ENCODE data around the gene ELK4. TPM values are rescaled to one million over a fixed set of nuclear protein-coding genes. Genes with fewer than 3 reads are reported as not detected.

The ELK4 gene
- total RNA-seq, 4 donors from 2014 or later, result 18.0 to 33.9 (median 28.4) TPM

DNA sequence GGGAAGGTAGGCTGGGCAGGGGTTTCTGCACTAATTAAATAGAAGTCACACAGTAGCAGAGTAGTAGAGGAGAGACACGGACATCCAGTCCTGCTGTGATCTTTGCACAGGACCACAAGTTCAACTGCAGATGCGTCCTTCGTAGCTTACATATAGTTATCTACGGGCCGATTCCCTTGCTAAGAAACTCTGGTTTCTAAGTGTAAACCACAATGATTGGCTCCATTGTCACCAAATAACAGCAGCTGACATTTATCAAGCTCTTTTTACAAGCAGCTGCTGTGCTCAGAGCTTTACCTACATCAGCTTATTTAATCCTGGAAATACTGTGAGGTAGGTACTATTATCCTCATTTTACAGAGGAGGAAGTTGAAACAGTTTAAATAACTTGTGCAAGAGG, 45.4 kb upstream of the ELK4 start:
- H3K36me3 ChIP-seq, result no peaks in the 10 kb centered on the region
- no peaks in the 10 kb centered on the region for H3K9me3 ChIP-seq
- TF ChIP-seq POLR2A (IDR thresholded peaks at IDR 0.05), result no peak
- TF ChIP-seq CTCF (IDR thresholded peaks at IDR 0.05), result no peak
- no peak for DNase-seq
- H3K27ac ChIP-seq, result no peak overlapping the region
- intact Hi-C loops (cut with DNase I), result no loop called here
- H3K4me3 ChIP-seq (replicated peaks in 1 of 3), result no peak overlapping the region
- no peaks in the 10 kb centered on the region for H3K27me3 ChIP-seq
- WGBS, 2 donors, result 76 to 84% methylated on average over 5 of the region's 5 CpGs
- H3K4me1 ChIP-seq, result peaks cover 0 to 13% of the 10 kb centered on the region in 2 donors

DNA sequence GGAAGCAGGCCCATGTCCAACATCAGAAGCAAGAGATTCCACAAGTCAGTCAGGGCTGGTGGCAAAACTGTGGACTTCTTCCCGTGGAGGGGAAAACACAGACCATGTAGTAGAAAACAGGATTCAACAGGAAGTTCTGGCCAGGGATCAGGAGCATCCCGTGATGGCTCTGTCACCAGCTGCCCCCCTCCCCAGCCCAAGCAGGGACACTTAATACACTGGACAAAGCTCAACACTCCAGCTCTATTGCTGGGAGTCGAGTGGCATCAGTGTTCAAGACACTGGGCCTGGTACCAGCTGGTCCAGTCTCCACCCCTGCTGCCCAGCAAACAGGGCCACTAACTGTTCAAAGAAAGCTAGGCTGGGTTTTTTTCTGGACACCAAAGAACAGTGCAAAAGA, 44.8 kb upstream of the ELK4 start:
- TF ChIP-seq CTCF (IDR thresholded peaks at IDR 0.05) (no peak), POLR2A (IDR thresholded peaks at IDR 0.05) (no peak)

DNA sequence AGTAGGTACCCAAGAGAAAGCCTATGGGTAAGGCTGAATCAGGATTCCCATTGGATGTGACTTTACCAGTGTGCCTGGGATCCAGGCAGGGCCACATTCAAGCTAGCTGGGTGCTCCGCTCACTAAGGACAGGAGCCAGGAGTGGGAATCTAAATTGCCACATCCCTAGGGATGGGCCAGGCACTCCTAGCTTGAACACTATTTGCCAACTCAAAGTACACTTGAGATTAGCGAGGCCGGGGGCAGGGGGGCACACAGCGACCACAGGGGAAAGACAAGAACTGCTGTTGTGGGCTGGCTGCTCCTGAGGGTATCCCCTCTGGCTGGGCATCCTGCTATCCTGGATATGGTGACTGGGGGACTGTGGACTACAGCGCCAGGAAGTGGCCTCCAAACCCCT, 44.2 kb upstream of the ELK4 start:
- H3K36me3 ChIP-seq, result no peaks in the 10 kb centered on the region
- H3K27me3 ChIP-seq, result no peaks in the 10 kb centered on the region
- peaks cover 0 to 13% of the 10 kb centered on the region in 2 donors for H3K4me1 ChIP-seq
- no peak overlapping the region for H3K4me3 ChIP-seq (replicated peaks in 1 of 3)
- no peaks in the 10 kb centered on the region for H3K9me3 ChIP-seq
- intact Hi-C loops (cut with DNase I), result no loop called here
- 79 to 83% methylated on average over 5 of the region's 5 CpGs for WGBS, 2 donors
- DNase-seq, result no peak
- no peak overlapping the region for H3K27ac ChIP-seq
- TF ChIP-seq POLR2A (IDR thresholded peaks at IDR 0.05), result no peak
- no peak for TF ChIP-seq CTCF (IDR thresholded peaks at IDR 0.05)

More for the DNA sequence above, 44.8 kb upstream of the ELK4 start:
- Histone ChIP-seq H3K4me1 (peaks cover 0 to 13% of the 10 kb centered on the region in 2 donors), H3K27me3 (no peaks in the 10 kb centered on the region), H3K9me3 (no peaks in the 10 kb centered on the region), H3K36me3 (no peaks in the 10 kb centered on the region), H3K27ac (no peak overlapping the region), H3K4me3 (replicated peaks in 1 of 3) (no peak overlapping the region)
- intact Hi-C loops (cut with DNase I), result no loop called here
- DNase-seq, result no peak
- WGBS, 2 donors, result 53 to 67% methylated on average over 3 of the region's 3 CpGs

DNA sequence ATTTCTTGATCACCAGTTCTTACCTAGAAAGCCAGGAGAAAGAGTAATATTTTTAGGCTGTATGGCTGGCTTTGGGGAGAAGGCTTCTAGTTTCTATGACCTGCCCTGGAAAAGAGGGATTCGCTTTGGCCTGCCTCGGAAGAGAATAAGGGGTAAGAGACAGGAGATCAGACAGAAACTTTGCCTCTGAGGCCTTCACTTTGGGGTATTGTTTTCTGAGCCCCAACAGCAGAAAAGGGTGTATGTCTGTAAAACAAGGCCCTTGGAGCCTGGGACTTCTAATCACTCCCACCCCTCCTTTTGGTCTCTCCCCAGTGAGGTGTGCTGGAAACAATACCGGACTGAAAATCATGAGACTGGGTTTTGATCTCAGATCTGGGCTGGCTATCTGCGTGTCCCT, 43.4 kb upstream of the ELK4 start:
- Histone ChIP-seq H3K27me3 (no peaks in the 10 kb centered on the region), H3K4me1 (peaks cover 0 to 9% of the 10 kb centered on the region in 2 donors), H3K27ac (no peak overlapping the region), H3K4me3 (replicated peaks in 1 of 3) (no peak overlapping the region), H3K36me3 (no peaks in the 10 kb centered on the region), H3K9me3 (no peaks in the 10 kb centered on the region)
- no peak for TF ChIP-seq CTCF (IDR thresholded peaks at IDR 0.05)
- no peak for TF ChIP-seq POLR2A (IDR thresholded peaks at IDR 0.05)
- intact Hi-C loops (cut with DNase I), result no loop called here
- DNase-seq, result no peak
- 95 to 100% methylated on average over 4 of the region's 4 CpGs for WGBS, 2 donors

GRCh38 chr1:205672970-205673369, 41.2 kb upstream of the ELK4 start:
- Histone ChIP-seq H3K4me1 (no peaks in the 10 kb centered on the region), H3K36me3 (no peaks in the 10 kb centered on the region), H3K9me3 (no peaks in the 10 kb centered on the region), H3K27ac (no peak overlapping the region), H3K27me3 (no peaks in the 10 kb centered on the region), H3K4me3 (replicated peaks in 1 of 3) (no peak overlapping the region)
- TF ChIP-seq CTCF (IDR thresholded peaks at IDR 0.05) (no peak), POLR2A (IDR thresholded peaks at IDR 0.05) (no peak)
- intact Hi-C loops (cut with DNase I), result no loop called here
- DNase-seq, result peak; percentile 13 to 37
- WGBS, 2 donors, result 64 to 68% methylated on average over 4 of the region's 4 CpGs

Data from thyroid gland (tissue), 4 donors.